ENCODE results near the gene PITPNM3.

Gene PITPNM3

GRCh38 chr17:6525141-6525540 lies 31.2 kb downstream of the PITPNM3 start:
- no peak for DNase-seq

GRCh38 chr17:6524520-6524919 lies 31.8 kb downstream of the PITPNM3 start:
- no peak for DNase-seq

- DNase-seq, result no peak
These were observed 32.5 kb downstream of the PITPNM3 start for GRCh38 chr17:6523809-6524355.

- DNase-seq, result no peak
These were observed 33.0 kb downstream of the PITPNM3 start for GRCh38 chr17:6523330-6523729.

GRCh38 chr17:6521586-6521985 lies 34.8 kb downstream of the PITPNM3 start:
- DNase-seq, result no peak

- DNase-seq, result peak; percentile 7
These were observed 39.3 kb downstream of the PITPNM3 start for GRCh38 chr17:6517062-6517461.

- no peak for DNase-seq
These were observed 42.0 kb downstream of the PITPNM3 start for GRCh38 chr17:6514371-6514770.

- DNase-seq, result no peak
These were observed 43.8 kb downstream of the PITPNM3 start for GRCh38 chr17:6512552-6512951.

GRCh38 chr17:6510321-6510977 lies 45.9 kb downstream of the PITPNM3 start:
- DNase-seq, result no peak

GRCh38 chr17:6509921-6510320 lies 46.4 kb downstream of the PITPNM3 start:
- DNase-seq, result no peak

- no peak for DNase-seq
These were observed 47.2 kb downstream of the PITPNM3 start for GRCh38 chr17:6509031-6509771.

- DNase-seq, result no peak
These were observed 47.8 kb downstream of the PITPNM3 start for GRCh38 chr17:6508519-6509030.

GRCh38 chr17:6508016-6508415 lies 48.3 kb downstream of the PITPNM3 start:
- DNase-seq, result no peak

GRCh38 chr17:6507535-6507934 lies 48.8 kb downstream of the PITPNM3 start:
- DNase-seq, result no peak

GRCh38 chr17:6506679-6507231 lies 49.6 kb downstream of the PITPNM3 start:
- no peak for DNase-seq

GRCh38 chr17:6505425-6506142 lies 50.8 kb downstream of the PITPNM3 start:
- DNase-seq, result no peak

GRCh38 chr17:6503641-6504195 lies 52.6 kb downstream of the PITPNM3 start:
- no peak for DNase-seq

GRCh38 chr17:6502871-6503509 lies 53.4 kb downstream of the PITPNM3 start:
- DNase-seq, result no peak

- DNase-seq, result no peak
These were observed 54.2 kb downstream of the PITPNM3 start for GRCh38 chr17:6502142-6502541.

GRCh38 chr17:6501359-6501758 lies 55.0 kb downstream of the PITPNM3 start:
- DNase-seq, result no peak

GRCh38 chr17:6498901-6499540 lies 57.3 kb downstream of the PITPNM3 start:
- no peak for DNase-seq

GRCh38 chr17:6498356-6498755 lies 58.0 kb downstream of the PITPNM3 start:
- DNase-seq, result no peak

Measured in hematopoietic multipotent progenitor cell treated with erythropoietin and hydrocortisone succinate and interleukin-3 and kit ligand, for 4 days (in vitro differentiated cells).